Peyer's patch (tissue), 4 donors: ENCODE measurements around the gene TMEM207.

ENCODE experiments used
- POLR2A ChIP-seq, 2 donors: fragments of 450-650 bp; IDR thresholded peaks; one replicate each; pipeline ENCODE4 v1.5.1; 2017; ENCODE audit warnings: antibody characterized with exemption in 2 of 2, mild to moderate bottlenecking in 2 of 2, moderate library complexity in 2 of 2
- TF ChIP-seq, protein P1 (sequence below), 6 experiments: fragments of 450-650 bp in 4 of 6; fragments of 200-600 bp in 2 of 6; sonication (generic) in 1 of 6; IDR thresholded peaks; one replicate each; pipeline ENCODE4 v1.5.1; 2017 to 2019; ENCODE audit warnings: antibody characterized with exemption in 6 of 6, mild to moderate bottlenecking in 3 of 6, moderate library complexity in 1 of 6

DNA sequence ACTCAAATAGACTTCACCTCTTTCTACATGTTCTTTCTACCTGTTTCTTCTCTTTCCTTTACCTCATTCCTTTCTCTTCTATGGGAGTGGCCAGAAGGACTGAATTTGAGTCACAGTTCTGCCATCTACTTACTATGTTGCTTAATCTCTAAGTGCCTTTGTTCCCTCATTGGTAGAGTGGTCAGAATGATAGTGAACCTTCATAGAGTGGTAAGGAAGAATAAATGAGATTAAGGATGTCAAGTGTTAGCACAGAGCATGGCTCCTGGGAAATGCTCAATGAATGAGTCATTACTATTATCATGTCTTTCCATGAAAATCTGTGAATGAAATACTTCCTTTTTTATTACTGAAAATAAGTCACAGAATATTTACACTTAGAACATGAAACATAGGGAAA, 17.5 kb downstream of the TMEM207 start:
- TF ChIP-seq POLR2A (IDR thresholded peaks at IDR 0.05), result no peak
- TF ChIP-seq, protein P1, sequence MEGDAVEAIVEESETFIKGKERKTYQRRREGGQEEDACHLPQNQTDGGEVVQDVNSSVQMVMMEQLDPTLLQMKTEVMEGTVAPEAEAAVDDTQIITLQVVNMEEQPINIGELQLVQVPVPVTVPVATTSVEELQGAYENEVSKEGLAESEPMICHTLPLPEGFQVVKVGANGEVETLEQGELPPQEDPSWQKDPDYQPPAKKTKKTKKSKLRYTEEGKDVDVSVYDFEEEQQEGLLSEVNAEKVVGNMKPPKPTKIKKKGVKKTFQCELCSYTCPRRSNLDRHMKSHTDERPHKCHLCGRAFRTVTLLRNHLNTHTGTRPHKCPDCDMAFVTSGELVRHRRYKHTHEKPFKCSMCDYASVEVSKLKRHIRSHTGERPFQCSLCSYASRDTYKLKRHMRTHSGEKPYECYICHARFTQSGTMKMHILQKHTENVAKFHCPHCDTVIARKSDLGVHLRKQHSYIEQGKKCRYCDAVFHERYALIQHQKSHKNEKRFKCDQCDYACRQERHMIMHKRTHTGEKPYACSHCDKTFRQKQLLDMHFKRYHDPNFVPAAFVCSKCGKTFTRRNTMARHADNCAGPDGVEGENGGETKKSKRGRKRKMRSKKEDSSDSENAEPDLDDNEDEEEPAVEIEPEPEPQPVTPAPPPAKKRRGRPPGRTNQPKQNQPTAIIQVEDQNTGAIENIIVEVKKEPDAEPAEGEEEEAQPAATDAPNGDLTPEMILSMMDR (IDR thresholded peaks at IDR 0.05), result no peak
